Effector memory CD8-positive, alpha-beta T cell (primary cell): ENCODE results near the gene PIN1.
"Not testable (repeated sequence)": the region's sequence is repeated elsewhere in the genome, so short reads cannot be mapped to it uniquely, and the experiment has no call there.

ENCODE experiments used
- ATAC-seq: fragments of 150-1000 bp; cut with Tn5 transposase; replicated peaks from 2 replicates; pipeline ENCODE4 v1.10.0; 2021; ENCODE audit warnings: mild to moderate bottlenecking, moderate library complexity
- DNase-seq, 3 experiments: peaks; one replicate each; pipeline ENCODE4 v3.0.0; 2021
- H3K27ac Mint-ChIP-seq, 2 donors: one replicate each; pipeline ENCODE4 v1.8.0; 2022; ENCODE audit warnings: mild to moderate bottlenecking in 2 of 2, mixed read lengths in 2 of 2, moderate library complexity in 2 of 2
- H3K27me3 Mint-ChIP-seq, 2 donors: one replicate each; pipeline ENCODE4 v1.8.0; 2022; ENCODE audit warnings: mixed read lengths in 2 of 2
- H3K36me3 Mint-ChIP-seq: one replicate; pipeline ENCODE4 v1.8.0; 2022; ENCODE audit warnings: mild to moderate bottlenecking, moderate library complexity, mixed read lengths; ENCODE audit not compliant: insufficient read depth
- H3K4me1 Mint-ChIP-seq, 2 donors: one replicate each; pipeline ENCODE4 v1.8.0; 2022; ENCODE audit warnings: low read depth in 2 of 2, mixed read lengths in 2 of 2
- H3K4me3 Mint-ChIP-seq, 2 donors: one replicate each; pipeline ENCODE4 v1.8.0; 2022; ENCODE audit warnings: mild to moderate bottlenecking in 2 of 2, mixed read lengths in 2 of 2, moderate library complexity in 2 of 2
- H3K9me3 Mint-ChIP-seq, 2 donors: one replicate each; pipeline ENCODE4 v1.8.0; 2022; ENCODE audit warnings: mixed read lengths in 2 of 2

PIN1 gene

DNA sequence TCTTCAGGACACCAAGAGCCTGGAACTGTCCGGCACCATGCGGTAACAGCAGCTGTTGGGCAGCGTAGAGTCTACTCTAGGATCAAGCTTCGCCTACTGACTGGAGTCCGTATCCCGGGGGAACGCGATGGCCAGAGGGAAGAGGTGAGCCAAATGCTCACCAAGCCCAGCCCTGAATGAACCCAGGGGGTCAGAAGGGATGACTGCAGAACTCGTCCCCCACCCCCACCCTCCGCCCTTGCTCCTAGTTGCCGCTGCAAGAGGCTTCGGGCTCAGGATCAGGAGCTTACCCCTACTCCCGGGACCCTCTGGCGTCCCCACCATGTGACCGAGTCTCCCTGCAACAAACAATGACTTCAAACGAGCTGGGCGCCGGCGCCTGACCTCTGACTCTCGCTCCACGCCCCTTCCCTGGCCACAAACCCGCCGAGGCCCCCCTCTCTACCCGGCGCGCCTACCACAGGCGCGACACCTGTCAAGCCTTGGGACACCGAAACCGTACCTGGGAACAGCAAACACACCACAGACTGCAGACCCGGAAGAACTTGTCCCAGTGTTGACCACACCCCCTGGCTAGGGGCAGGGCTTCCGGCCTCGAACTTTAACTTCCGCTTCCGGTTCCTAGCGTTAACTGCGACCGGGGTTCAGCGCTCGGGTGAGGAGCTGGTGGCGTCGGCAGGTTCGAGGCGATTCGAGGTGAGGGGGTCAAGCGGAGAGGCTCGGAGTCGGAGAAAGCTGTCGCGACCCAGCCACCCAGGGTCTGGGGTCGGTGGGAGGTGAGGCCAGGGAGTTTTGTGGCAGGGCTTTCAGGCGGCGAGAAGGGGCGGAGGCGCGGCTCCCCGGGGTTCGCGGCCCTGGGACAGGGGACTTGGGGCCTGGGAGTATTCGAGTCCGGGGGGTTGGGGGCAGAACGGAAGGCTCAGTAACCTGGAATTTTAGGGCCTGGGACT lies 7.6 kb upstream of the PIN1 start, which contains the start of gene UBL5:
Gene UBL5, plus strand, starts transcription at position 630 of the 950 bp plus-strand sequence. CDS start 420 bp downstream, outside the sequence.
- H3K4me3 Mint-ChIP-seq, result peak within 1 kb of the TSS; percentile 91 to 96
- peak; percentile 96 for ATAC-seq
- H3K27me3 Mint-ChIP-seq, result no peaks in the 10 kb centered on the region

GRCh38 chr19:9828551-9829063 lies 6.5 kb upstream of the PIN1 start:
- DNase-seq (no peak), ATAC-seq (no peak)
- Mint-ChIP-seq H3K36me3 (peaks cover 17% of the 10 kb centered on the region), H3K27me3 (no peaks in the 10 kb centered on the region), H3K9me3 (no peaks in the 10 kb centered on the region), H3K27ac (peak overlapping the region; percentile 91 to 95), H3K4me1 (peaks cover 18 to 21% of the 10 kb centered on the region in 2 donors), H3K4me3 (peak overlapping the region; percentile 91 to 96)

More for the DNA sequence above, 7.6 kb upstream of the PIN1 start, which contains the start of gene UBL5:
- H3K27ac Mint-ChIP-seq, result peak within 1 kb of the TSS; percentile 91 to 95
- H3K36me3 Mint-ChIP-seq, result peaks cover 17% of the 10 kb centered on the region
- peaks cover 18 to 21% of the 10 kb centered on the region in 2 donors for H3K4me1 Mint-ChIP-seq
- peak; percentile 85 to 87 (median 86) for DNase-seq
- H3K9me3 Mint-ChIP-seq, result no peaks in the 10 kb centered on the region

- Mint-ChIP-seq H3K9me3 (no peaks in the 10 kb centered on the region), H3K27me3 (no peaks in the 10 kb centered on the region), H3K4me3 (peak overlapping the region; percentile 87 to 89), H3K36me3 (peaks cover 33% of the 10 kb centered on the region), H3K4me1 (peaks cover 16 to 17% of the 10 kb centered on the region in 2 donors), H3K27ac (peak overlapping the region; percentile 86 to 96)
- no peak for ATAC-seq
- DNase-seq, result no peak
Measured at GRCh38 chr19:9834307-9834725, 802 bp upstream of the PIN1 start.

DNA sequence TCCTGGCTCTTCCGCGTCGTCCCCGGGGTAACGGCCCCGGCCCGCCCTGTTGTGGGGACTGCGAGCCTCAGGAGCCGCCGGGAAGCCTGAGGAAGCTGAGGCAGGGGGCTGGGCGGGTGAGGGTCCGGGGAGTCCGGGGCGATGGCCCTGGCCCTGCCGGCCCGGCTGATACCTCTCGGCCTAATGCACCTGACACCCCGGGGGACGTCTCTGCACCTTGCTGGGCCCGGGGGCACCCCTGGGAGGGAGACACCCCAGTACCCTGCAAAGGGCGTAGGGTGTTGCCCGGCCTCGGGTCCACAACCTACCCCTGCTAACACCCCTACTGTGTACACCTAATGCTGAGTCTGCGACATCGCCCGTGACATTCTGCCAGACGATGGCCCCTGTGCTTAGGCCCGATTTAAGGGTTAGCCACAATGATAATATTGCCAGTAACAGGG lies 410 bp downstream of the PIN1 start:
- Mint-ChIP-seq H3K36me3 (peaks cover 36% of the 10 kb centered on the region), H3K4me1 (peaks cover 16 to 17% of the 10 kb centered on the region in 2 donors), H3K9me3 (no peaks in the 10 kb centered on the region), H3K27me3 (no peaks in the 10 kb centered on the region), H3K27ac (peak overlapping the region; percentile 86 to 96), H3K4me3 (peak overlapping the region; percentile 87 to 89)
- DNase-seq (no peak), ATAC-seq (no peak)

DNA sequence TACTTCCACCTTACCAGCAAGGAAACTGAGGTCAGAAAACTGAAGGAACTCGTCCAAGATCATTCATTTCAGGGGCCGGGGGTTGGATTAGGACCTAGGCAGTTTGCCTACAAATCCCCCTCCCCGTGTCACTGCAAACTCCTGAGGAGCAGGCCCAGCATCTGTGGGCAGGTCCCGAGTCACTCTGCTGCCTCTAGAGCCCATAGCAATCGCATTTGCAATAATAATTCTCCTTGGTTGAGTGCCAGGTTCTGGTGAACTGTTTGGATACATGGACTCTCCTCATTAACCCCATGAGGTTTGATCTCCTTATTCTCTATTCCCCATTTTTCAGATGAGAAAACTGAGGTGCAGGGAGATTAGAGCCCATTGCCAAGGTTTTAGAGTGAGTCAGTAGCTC lies 903 bp downstream of the PIN1 start:
- peaks cover 16 to 17% of the 10 kb centered on the region in 2 donors for H3K4me1 Mint-ChIP-seq
- H3K27ac Mint-ChIP-seq, result peak overlapping the region; percentile 68 to 96
- no peaks in the 10 kb centered on the region for H3K27me3 Mint-ChIP-seq
- H3K9me3 Mint-ChIP-seq, result no peaks in the 10 kb centered on the region
- H3K36me3 Mint-ChIP-seq, result peaks cover 37% of the 10 kb centered on the region
- DNase-seq (no peak), ATAC-seq (no peak)
- peak overlapping the region; percentile 87 to 89 for H3K4me3 Mint-ChIP-seq

DNA sequence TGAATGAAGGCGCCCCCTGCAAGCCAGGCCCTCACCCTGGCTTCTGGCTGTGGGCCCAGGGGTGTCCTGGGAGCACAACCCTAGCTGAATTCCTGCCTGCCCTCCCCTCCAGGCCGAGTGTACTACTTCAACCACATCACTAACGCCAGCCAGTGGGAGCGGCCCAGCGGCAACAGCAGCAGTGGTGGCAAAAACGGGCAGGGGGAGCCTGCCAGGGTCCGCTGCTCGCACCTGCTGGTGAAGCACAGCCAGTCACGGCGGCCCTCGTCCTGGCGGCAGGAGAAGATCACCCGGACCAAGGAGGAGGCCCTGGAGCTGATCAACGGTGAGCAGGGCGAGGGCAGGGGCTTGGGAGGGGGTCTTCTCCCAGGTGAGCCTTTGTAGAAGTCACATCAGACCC lies 3.2 kb downstream of the PIN1 start:
- peaks cover 25 to 27% of the 10 kb centered on the region in 2 donors for H3K4me1 Mint-ChIP-seq
- DNase-seq (no peak), ATAC-seq (no peak)
- H3K9me3 Mint-ChIP-seq, result no peaks in the 10 kb centered on the region
- no peaks in the 10 kb centered on the region for H3K27me3 Mint-ChIP-seq
- H3K4me3 Mint-ChIP-seq, result no peak overlapping the region
- no peak overlapping the region for H3K27ac Mint-ChIP-seq
- peaks cover 43% of the 10 kb centered on the region for H3K36me3 Mint-ChIP-seq

DNA sequence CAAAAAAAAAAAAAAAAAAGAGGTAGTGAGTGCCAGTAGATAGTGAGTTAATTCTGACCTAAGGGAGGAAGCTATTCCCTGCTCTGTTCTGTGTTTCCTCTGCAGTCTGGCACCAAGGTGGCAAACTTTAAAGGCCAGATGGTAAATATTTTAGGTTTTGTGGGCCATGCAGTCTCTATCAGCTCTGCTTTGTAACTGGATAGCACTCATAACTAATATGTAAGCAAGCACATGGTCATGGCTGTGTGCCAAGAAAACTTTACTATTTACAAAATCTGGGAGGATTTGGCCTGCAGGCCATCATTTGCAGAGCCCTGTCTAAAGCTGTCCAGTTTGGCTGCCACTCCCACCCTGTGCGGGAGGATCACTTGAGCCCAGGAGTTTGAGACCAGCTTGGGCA lies 4.3 kb downstream of the PIN1 start:
- DNase-seq, result no peak
- no peak overlapping the region for H3K4me3 Mint-ChIP-seq
- H3K9me3 Mint-ChIP-seq, result no peaks in the 10 kb centered on the region
- ATAC-seq, result no peak
- peaks cover 40% of the 10 kb centered on the region for H3K36me3 Mint-ChIP-seq
- H3K27me3 Mint-ChIP-seq, result no peaks in the 10 kb centered on the region
- peaks cover 24 to 25% of the 10 kb centered on the region in 2 donors for H3K4me1 Mint-ChIP-seq
- no peak overlapping the region for H3K27ac Mint-ChIP-seq

DNA sequence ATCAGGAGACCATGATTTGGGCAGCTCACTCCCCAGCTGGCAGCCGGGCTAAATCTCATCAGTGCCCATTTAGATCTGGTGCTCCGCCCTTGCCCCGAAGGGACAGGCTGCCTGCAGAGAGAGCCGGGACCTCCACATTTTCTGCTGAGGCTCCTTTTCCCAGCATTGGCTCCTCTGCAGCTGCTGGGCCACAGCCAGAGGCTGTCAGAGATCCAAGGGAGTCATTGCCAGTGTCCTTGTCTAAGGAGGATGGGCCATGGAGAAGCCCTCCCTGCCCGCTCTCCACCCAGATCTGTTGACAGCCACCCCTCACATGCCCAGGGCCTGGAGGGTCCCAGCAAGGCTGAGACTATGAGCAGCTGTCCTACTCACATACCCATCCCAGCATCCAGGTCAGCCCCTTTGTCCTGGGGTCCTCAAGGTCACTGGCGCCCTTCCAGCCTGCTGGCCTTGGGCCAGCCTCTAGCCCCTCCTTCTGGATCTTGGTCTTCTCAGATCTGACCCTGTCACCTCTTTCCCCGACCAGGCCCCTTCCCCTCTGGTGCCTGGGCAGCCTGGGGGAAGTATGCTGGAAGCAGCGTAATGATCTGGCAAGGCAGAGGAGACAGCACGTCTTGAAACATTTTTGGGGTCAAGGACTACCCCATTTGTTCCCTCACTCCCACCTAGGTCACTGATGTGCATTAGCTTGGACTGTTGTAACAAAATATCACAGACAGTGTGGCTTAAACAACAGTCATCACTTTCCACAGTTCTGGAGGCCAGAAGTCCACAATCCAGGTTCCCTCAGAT lies 7.9 kb downstream of the PIN1 start:
- H3K9me3 Mint-ChIP-seq, result no peaks in the 10 kb centered on the region
- peaks cover 18 to 28% of the 10 kb centered on the region in 2 donors for H3K4me1 Mint-ChIP-seq
- peaks cover 29% of the 10 kb centered on the region for H3K36me3 Mint-ChIP-seq
- DNase-seq (no peak), ATAC-seq (no peak)
- H3K4me3 Mint-ChIP-seq, result no peak overlapping the region
- H3K27me3 Mint-ChIP-seq, result no peaks in the 10 kb centered on the region
- H3K27ac Mint-ChIP-seq, result no peak overlapping the region

GRCh38 chr19:9843626-9844273 lies 8.6 kb downstream of the PIN1 start:
- Mint-ChIP-seq H3K4me1 (peaks cover 20 to 28% of the 10 kb centered on the region in 2 donors), H3K36me3 (peaks cover 28% of the 10 kb centered on the region)
- DNase-seq, H3K4me3 Mint-ChIP-seq, H3K27me3 Mint-ChIP-seq, ATAC-seq, H3K9me3 Mint-ChIP-seq, H3K27ac Mint-ChIP-seq: not testable (repeated sequence)

- Mint-ChIP-seq H3K4me3 (no peak overlapping the region), H3K4me1 (peaks cover 10 to 26% of the 10 kb centered on the region in 2 donors), H3K27ac (peak overlapping the region in 1 of 2 donors; percentile 65), H3K9me3 (no peaks in the 10 kb centered on the region), H3K27me3 (no peaks in the 10 kb centered on the region), H3K36me3 (peaks cover 2% of the 10 kb centered on the region)
- DNase-seq (no peak), ATAC-seq (peak; percentile 22)
Measured at GRCh38 chr19:9847087-9847671, 12.1 kb downstream of the PIN1 start.

- peak overlapping the region; percentile 29 to 65 for H3K27ac Mint-ChIP-seq
- H3K4me1 Mint-ChIP-seq, result peaks cover 10 to 23% of the 10 kb centered on the region in 2 donors
- H3K4me3 Mint-ChIP-seq, result no peak overlapping the region
- DNase-seq, result peak in 2 of 3 experiments; percentile 26 to 27
- ATAC-seq, result peak; percentile 51
- no peaks in the 10 kb centered on the region for H3K9me3 Mint-ChIP-seq
- peaks cover 5% of the 10 kb centered on the region for H3K36me3 Mint-ChIP-seq
- no peaks in the 10 kb centered on the region for H3K27me3 Mint-ChIP-seq
Measured at GRCh38 chr19:9848060-9848459, 12.9 kb downstream of the PIN1 start.

DNA sequence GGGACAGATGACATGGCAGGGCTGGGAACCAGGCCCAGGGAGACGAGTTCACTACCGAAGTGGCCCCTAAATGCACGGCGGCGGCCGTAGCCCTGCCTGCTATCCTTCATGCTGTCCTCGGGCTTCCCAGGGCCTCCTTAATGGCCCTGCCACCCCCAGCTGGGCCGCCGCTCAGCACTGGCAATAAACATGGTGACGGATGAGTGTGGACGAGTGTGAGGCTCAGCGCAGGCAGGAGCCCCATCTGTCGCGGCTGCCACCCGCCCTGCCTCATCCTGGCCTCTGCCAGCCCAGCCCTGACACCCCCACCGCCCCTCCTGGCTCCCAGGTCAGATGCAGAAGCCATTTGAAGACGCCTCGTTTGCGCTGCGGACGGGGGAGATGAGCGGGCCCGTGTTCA lies 13.6 kb downstream of the PIN1 start:
- H3K4me1 Mint-ChIP-seq, result peaks cover 10 to 25% of the 10 kb centered on the region in 2 donors
- ATAC-seq (no peak), DNase-seq (no peak)
- no peaks in the 10 kb centered on the region for H3K9me3 Mint-ChIP-seq
- H3K4me3 Mint-ChIP-seq, result no peak overlapping the region
- peak overlapping the region in 1 of 2 donors; percentile 65 for H3K27ac Mint-ChIP-seq
- H3K27me3 Mint-ChIP-seq, result no peaks in the 10 kb centered on the region
- H3K36me3 Mint-ChIP-seq, result peaks cover 7% of the 10 kb centered on the region
